ENCODE measurements around the gene FAM222A.
A peak's percentile ranks its signal among the peaks of the same experiment; 100 is the strongest.

Gene FAM222A

GRCh38 chr12:109713187-109714070 lies at the start of gene FAM222A:
Gene FAM222A (plus strand): TSS chr12:109713825. CDS start chr12:109744147, 30,322 bp downstream.
- Histone ChIP-seq H3K27me3 (ENCODE audit: control insufficient read depth, insufficient read depth, low read length) (no peaks in the 10 kb centered on the region; the same call in 1 of the 2 replicates), H3K27ac (ENCODE audit: low read length) (no peak within 1 kb of the TSS), H3K4me3 (ENCODE audit: low read length) (peak within 1 kb of the TSS; percentile 63; the same call in 1 of the 2 replicates), H3K4me1 (ENCODE audit: control insufficient read depth, insufficient read depth, low read length) (no peaks in the 10 kb centered on the region), H3K36me3 (ENCODE audit: control insufficient read depth, insufficient read depth, low read length) (no peaks in the 10 kb centered on the region), H3K9me3 (ENCODE audit: control insufficient read depth, insufficient read depth, low read length) (no peaks in the 10 kb centered on the region)
- WGBS (ENCODE audit: insufficient coverage, insufficient read length) = no CpG with 5 or more reads among the region's 88 CpGs
- peak; percentile 82 for DNase-seq (ENCODE audit: low read depth, low spot score)

- no peak for DNase-seq (ENCODE audit: low read depth, low spot score)
- no CpG with 5 or more reads among the region's 2 CpGs for WGBS (ENCODE audit: insufficient coverage, insufficient read length)
- Histone ChIP-seq H3K4me1 (ENCODE audit: control insufficient read depth, insufficient read depth, low read length) (no peaks in the 10 kb centered on the region), H3K27me3 (ENCODE audit: control insufficient read depth, insufficient read depth, low read length) (no peaks in the 10 kb centered on the region), H3K9me3 (ENCODE audit: control insufficient read depth, insufficient read depth, low read length) (no peaks in the 10 kb centered on the region), H3K27ac (ENCODE audit: low read length) (no peak overlapping the region), H3K36me3 (ENCODE audit: control insufficient read depth, insufficient read depth, low read length) (no peaks in the 10 kb centered on the region), H3K4me3 (ENCODE audit: low read length) (no peak overlapping the region)
Measured at GRCh38 chr12:109664402-109664801, 49.2 kb upstream of the FAM222A start.

- Histone ChIP-seq H3K27ac (ENCODE audit: low read length) (no peak overlapping the region), H3K4me3 (ENCODE audit: low read length) (no peak overlapping the region), H3K4me1 (ENCODE audit: control insufficient read depth, insufficient read depth, low read length) (no peaks in the 10 kb centered on the region), H3K9me3 (ENCODE audit: control insufficient read depth, insufficient read depth, low read length) (no peaks in the 10 kb centered on the region), H3K36me3 (ENCODE audit: control insufficient read depth, insufficient read depth, low read length) (no peaks in the 10 kb centered on the region), H3K27me3 (ENCODE audit: control insufficient read depth, insufficient read depth, low read length) (no peaks in the 10 kb centered on the region)
- no peak for DNase-seq (ENCODE audit: low read depth, low spot score)
- WGBS (ENCODE audit: insufficient coverage, insufficient read length) = no CpG with 5 or more reads among the region's 1 CpG
Measured at GRCh38 chr12:109666068-109666467, 47.6 kb upstream of the FAM222A start.

GRCh38 chr12:109670731-109671130 lies 42.9 kb upstream of the FAM222A start:
- Histone ChIP-seq H3K4me1 (ENCODE audit: control insufficient read depth, insufficient read depth, low read length) (no peaks in the 10 kb centered on the region; the same call in 1 of the 2 replicates), H3K9me3 (ENCODE audit: control insufficient read depth, insufficient read depth, low read length) (no peaks in the 10 kb centered on the region), H3K27me3 (ENCODE audit: control insufficient read depth, insufficient read depth, low read length) (no peaks in the 10 kb centered on the region), H3K36me3 (ENCODE audit: control insufficient read depth, insufficient read depth, low read length) (no peaks in the 10 kb centered on the region), H3K4me3 (ENCODE audit: low read length) (no peak overlapping the region), H3K27ac (ENCODE audit: low read length) (no peak overlapping the region)
- no CpG with 5 or more reads among the region's 10 CpGs for WGBS (ENCODE audit: insufficient coverage, insufficient read length)
- no peak for DNase-seq (ENCODE audit: low read depth, low spot score)

GRCh38 chr12:109671502-109671901 lies 42.1 kb upstream of the FAM222A start:
- no peak overlapping the region for H3K27ac ChIP-seq (ENCODE audit: low read length)
- H3K27me3 ChIP-seq (ENCODE audit: control insufficient read depth, insufficient read depth, low read length) = no peaks in the 10 kb centered on the region
- H3K4me3 ChIP-seq (ENCODE audit: low read length) = no peak overlapping the region
- H3K4me1 ChIP-seq (ENCODE audit: control insufficient read depth, insufficient read depth, low read length) = no peaks in the 10 kb centered on the region; the same call in 1 of the 2 replicates
- H3K36me3 ChIP-seq (ENCODE audit: control insufficient read depth, insufficient read depth, low read length) = no peaks in the 10 kb centered on the region
- H3K9me3 ChIP-seq (ENCODE audit: control insufficient read depth, insufficient read depth, low read length) = no peaks in the 10 kb centered on the region
- WGBS (ENCODE audit: insufficient coverage, insufficient read length) = no CpG with 5 or more reads among the region's 3 CpGs
- no peak for DNase-seq (ENCODE audit: low read depth, low spot score)

- Histone ChIP-seq H3K27me3 (ENCODE audit: control insufficient read depth, insufficient read depth, low read length) (no peaks in the 10 kb centered on the region), H3K4me3 (ENCODE audit: low read length) (no peak overlapping the region), H3K4me1 (ENCODE audit: control insufficient read depth, insufficient read depth, low read length) (no peaks in the 10 kb centered on the region; the same call in 1 of the 2 replicates), H3K36me3 (ENCODE audit: control insufficient read depth, insufficient read depth, low read length) (no peaks in the 10 kb centered on the region), H3K9me3 (ENCODE audit: control insufficient read depth, insufficient read depth, low read length) (no peaks in the 10 kb centered on the region), H3K27ac (ENCODE audit: low read length) (no peak overlapping the region)
- no CpG with 5 or more reads among the region's 3 CpGs for WGBS (ENCODE audit: insufficient coverage, insufficient read length)
- no peak for DNase-seq (ENCODE audit: low read depth, low spot score)
Measured at GRCh38 chr12:109673379-109673778, 40.2 kb upstream of the FAM222A start.

- WGBS (ENCODE audit: insufficient coverage, insufficient read length) = no CpG with 5 or more reads among the region's 2 CpGs
- Histone ChIP-seq H3K4me3 (ENCODE audit: low read length) (no peak overlapping the region), H3K36me3 (ENCODE audit: control insufficient read depth, insufficient read depth, low read length) (no peaks in the 10 kb centered on the region), H3K27ac (ENCODE audit: low read length) (no peak overlapping the region), H3K4me1 (ENCODE audit: control insufficient read depth, insufficient read depth, low read length) (no peaks in the 10 kb centered on the region; the same call in 1 of the 2 replicates), H3K9me3 (ENCODE audit: control insufficient read depth, insufficient read depth, low read length) (no peaks in the 10 kb centered on the region), H3K27me3 (ENCODE audit: control insufficient read depth, insufficient read depth, low read length) (no peaks in the 10 kb centered on the region)
- no peak for DNase-seq (ENCODE audit: low read depth, low spot score)
Measured at GRCh38 chr12:109673884-109674283, 39.7 kb upstream of the FAM222A start.

GRCh38 chr12:109675411-109675810 lies 38.2 kb upstream of the FAM222A start:
- Histone ChIP-seq H3K27ac (ENCODE audit: low read length) (no peak overlapping the region), H3K27me3 (ENCODE audit: control insufficient read depth, insufficient read depth, low read length) (no peaks in the 10 kb centered on the region), H3K36me3 (ENCODE audit: control insufficient read depth, insufficient read depth, low read length) (no peaks in the 10 kb centered on the region), H3K4me1 (ENCODE audit: control insufficient read depth, insufficient read depth, low read length) (peaks cover 2% of the 10 kb centered on the region), H3K4me3 (ENCODE audit: low read length) (no peak overlapping the region), H3K9me3 (ENCODE audit: control insufficient read depth, insufficient read depth, low read length) (no peaks in the 10 kb centered on the region)
- WGBS (ENCODE audit: insufficient coverage, insufficient read length) = no CpG with 5 or more reads among the region's 6 CpGs
- no peak for DNase-seq (ENCODE audit: low read depth, low spot score)

- no peaks in the 10 kb centered on the region for H3K36me3 ChIP-seq (ENCODE audit: control insufficient read depth, insufficient read depth, low read length)
- WGBS (ENCODE audit: insufficient coverage, insufficient read length) = no CpG with 5 or more reads among the region's 12 CpGs
Measured at GRCh38 chr12:109677279-109677691, 36.3 kb upstream of the FAM222A start.

GRCh38 chr12:109678719-109679118 lies 34.9 kb upstream of the FAM222A start:
- Histone ChIP-seq H3K36me3 (ENCODE audit: control insufficient read depth, insufficient read depth, low read length) (no peaks in the 10 kb centered on the region), H3K27me3 (ENCODE audit: control insufficient read depth, insufficient read depth, low read length) (no peaks in the 10 kb centered on the region), H3K9me3 (ENCODE audit: control insufficient read depth, insufficient read depth, low read length) (no peaks in the 10 kb centered on the region), H3K4me3 (ENCODE audit: low read length) (no peak overlapping the region), H3K4me1 (ENCODE audit: control insufficient read depth, insufficient read depth, low read length) (peaks cover 2% of the 10 kb centered on the region), H3K27ac (ENCODE audit: low read length) (no peak overlapping the region)
- WGBS (ENCODE audit: insufficient coverage, insufficient read length) = no CpG with 5 or more reads among the region's 7 CpGs
- DNase-seq (ENCODE audit: low read depth, low spot score) = no peak

More at GRCh38 chr12:109677279-109677691, 36.3 kb upstream of the FAM222A start:
- Histone ChIP-seq H3K27ac (ENCODE audit: low read length) (no peak overlapping the region), H3K9me3 (ENCODE audit: control insufficient read depth, insufficient read depth, low read length) (no peaks in the 10 kb centered on the region), H3K4me3 (ENCODE audit: low read length) (no peak overlapping the region), H3K27me3 (ENCODE audit: control insufficient read depth, insufficient read depth, low read length) (no peaks in the 10 kb centered on the region), H3K4me1 (ENCODE audit: control insufficient read depth, insufficient read depth, low read length) (peaks cover 2% of the 10 kb centered on the region)
- DNase-seq (ENCODE audit: low read depth, low spot score) = no peak
